GM19193 (cell line): ENCODE data around the gene RNPEPL1.

Experiments
- POLR2A ChIP-seq: IDR thresholded peaks from 4 replicates; pipeline ENCODE4 v1.6.1; 2011; ENCODE audit not compliant: insufficient read depth, insufficient read length; ENCODE audit errors: extremely low read depth

The RNPEPL1 gene

GRCh38 chr2:240588006-240588655 is 19.8 kb downstream of the RNPEPL1 start:
- no peak for TF ChIP-seq POLR2A

GRCh38 chr2:240588669-240589068 is 20.4 kb downstream of the RNPEPL1 start:
- TF ChIP-seq POLR2A = no peak

DNA sequence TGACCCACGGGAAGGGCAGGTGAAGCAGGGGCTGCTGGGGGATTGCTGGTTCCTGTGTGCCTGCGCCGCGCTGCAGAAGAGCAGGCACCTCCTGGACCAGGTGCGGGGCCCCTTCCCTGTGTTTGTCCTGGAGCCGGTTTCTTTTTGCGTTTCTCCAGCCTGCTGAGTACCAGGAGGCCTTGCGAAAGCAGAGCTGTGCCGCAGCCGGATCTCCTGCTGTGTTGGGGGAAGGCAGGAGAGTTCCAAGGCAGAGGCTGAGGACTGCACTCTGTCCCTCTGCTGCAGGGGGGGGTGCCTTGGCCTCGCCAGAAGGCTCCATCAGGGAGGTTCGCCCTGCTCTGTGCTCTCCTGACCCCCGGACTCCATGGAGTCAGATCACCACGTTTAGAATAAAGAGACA is 21.1 kb downstream of the RNPEPL1 start:
- TF ChIP-seq POLR2A = no peak

- TF ChIP-seq POLR2A = no peak
These were observed 21.7 kb downstream of the RNPEPL1 start for GRCh38 chr2:240589850-240590525.

GRCh38 chr2:240590681-240591111 is 22.4 kb downstream of the RNPEPL1 start:
- no peak for TF ChIP-seq POLR2A

DNA sequence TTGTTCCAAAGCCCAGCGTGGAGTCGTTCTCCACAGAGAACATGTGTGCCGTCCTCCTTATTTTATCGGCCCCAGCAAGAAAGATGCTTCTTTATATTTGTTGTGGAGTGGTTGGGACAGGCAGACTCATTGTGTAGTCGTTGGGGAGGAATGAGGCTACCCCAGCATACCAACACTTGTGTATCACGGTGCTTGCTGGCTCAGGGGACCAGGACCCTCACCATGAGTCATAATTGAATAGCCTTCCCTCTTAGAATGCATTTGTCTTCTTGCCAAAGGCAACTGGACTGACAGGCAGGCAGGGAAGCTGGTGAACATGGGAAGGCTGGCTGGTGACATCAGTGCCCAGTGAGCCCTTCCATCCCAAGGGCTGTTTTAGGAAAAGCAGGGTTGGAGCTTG is 22.9 kb downstream of the RNPEPL1 start:
- no peak for TF ChIP-seq POLR2A

DNA sequence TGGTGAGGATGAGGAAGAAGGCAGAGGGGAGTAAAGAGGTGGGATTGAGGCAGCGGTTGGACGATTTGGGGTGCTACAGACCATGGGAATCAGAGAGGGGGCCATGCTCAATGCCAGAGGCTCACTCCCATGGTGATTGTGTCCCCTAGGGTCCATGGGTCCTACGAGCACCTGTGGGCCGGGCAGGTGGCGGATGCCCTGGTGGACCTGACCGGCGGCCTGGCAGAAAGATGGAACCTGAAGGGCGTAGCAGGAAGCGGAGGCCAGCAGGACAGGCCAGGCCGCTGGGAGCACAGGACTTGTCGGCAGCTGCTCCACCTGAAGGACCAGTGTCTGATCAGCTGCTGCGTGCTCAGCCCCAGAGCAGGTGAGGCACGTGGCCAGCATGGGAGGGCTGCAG is 23.5 kb downstream of the RNPEPL1 start:
- no peak for TF ChIP-seq POLR2A

GRCh38 chr2:240593026-240593702 is 24.9 kb downstream of the RNPEPL1 start:
- TF ChIP-seq POLR2A = no peak

DNA sequence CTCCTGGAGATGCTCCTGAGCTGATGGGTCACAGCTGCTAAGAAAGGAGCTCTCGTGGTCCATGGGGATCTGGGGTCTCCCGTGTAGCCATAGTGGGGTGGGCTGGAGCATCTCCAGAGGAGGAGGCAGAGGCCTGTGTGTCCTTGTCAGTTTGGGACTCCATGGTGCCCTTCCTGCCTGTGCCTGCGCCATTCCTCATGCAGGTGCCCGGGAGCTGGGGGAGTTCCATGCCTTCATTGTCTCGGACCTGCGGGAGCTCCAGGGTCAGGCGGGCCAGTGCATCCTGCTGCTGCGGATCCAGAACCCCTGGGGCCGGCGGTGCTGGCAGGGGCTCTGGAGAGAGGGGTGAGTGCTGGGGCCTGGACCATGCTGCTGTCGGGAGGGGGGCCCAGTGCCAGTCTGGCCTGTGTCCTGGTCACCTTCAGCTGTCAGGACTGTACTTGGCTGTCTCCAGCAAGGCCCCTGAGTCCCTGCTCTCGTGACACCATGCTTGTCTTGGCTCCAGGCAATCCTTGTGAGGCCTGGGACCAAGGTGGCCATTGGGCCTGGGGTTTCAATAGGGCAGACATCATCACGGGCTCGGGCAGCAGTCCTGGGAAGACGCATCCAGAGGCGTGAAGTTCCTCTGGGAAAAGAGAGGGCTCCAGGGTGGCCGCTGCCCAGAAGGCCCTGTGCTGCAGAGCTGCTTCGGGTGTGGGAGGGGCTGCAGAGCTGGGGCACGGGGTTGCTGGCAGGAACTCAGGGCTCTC is 25.6 kb downstream of the RNPEPL1 start:
- TF ChIP-seq POLR2A = no peak

DNA sequence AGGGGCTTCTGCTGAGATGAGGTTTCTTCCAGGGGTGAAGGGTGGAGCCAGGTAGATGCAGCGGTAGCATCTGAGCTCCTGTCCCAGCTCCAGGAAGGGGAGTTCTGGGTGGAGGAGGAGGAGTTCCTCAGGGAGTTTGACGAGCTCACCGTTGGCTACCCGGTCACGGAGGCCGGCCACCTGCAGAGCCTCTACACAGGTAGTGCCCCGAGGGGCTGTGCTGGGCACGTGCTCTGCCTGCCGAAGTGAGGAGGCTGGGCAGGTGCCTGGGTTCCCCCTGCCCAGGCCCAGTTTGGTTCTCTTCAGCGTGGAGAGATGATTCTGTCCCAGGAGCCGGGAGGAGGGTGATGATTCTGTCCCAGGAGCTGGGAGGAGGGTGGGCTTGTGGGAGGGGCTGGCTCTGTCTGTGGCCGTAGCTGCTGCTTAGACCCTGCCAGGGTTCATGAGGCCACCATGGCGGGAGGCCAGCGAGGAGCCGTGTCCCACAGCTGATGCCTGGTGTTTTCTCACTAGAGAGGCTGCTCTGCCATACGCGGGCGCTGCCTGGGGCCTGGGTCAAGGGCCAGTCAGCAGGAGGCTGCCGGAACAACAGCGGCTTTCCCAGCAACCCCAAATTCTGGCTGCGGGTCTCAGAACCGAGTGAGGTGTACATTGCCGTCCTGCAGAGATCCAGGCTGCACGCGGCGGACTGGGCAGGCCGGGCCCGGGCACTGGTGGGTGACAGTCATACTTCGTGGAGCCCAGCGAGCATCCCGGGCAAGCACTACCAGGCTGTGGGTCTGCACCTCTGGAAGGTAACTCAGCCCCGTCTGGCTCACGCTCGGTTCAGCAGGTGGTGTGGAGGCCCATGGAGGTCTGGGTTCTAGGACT is 26.5 kb downstream of the RNPEPL1 start:
- TF ChIP-seq POLR2A = no peak

DNA sequence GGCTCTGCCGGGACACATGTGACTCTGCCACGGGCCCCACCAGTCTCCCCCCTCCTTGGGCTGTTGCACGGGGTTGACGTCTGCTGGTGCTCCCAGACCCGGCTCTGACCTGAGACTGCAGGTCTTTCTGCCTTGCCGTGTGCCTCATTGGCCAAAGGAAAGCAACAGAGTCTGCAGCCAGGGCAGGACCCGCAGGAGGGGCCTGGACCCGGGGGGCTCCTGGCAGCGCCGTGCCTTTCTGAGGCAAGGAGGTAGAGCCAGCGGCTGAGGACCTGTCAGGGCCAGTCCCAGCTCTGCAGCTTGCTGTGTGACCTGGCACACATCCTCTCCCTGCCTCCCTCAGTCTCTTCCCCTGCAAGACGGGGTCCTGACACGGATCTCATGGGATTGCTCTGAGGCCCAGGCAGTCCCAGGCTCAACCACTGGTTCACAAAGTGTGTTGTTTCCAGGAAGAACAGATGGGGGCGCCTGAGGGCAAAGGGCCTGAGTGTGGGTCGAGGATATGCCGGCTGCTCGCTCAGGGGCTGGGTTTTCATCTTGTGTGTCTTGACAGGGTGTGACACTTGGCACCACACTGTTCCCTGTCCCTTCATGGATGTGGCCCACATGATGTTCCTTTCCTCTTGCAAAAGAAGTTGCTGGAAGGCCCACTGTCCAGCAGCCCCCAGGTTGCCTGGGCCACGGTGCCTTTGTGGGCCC is 27.2 kb downstream of the RNPEPL1 start:
- TF ChIP-seq POLR2A = no peak

- no peak for TF ChIP-seq POLR2A
These were observed 27.8 kb downstream of the RNPEPL1 start for GRCh38 chr2:240596080-240596460.

GRCh38 chr2:240596491-240596931 is 28.2 kb downstream of the RNPEPL1 start:
- TF ChIP-seq POLR2A = no peak

- TF ChIP-seq POLR2A = no peak
These were observed 28.8 kb downstream of the RNPEPL1 start for GRCh38 chr2:240597054-240597418.
